MM.1S (cell line): ENCODE results near the gene CADPS.

Experiments
- CTCF ChIP-seq: fragments of 300-600 bp; sonication (generic); IDR thresholded peaks from 2 replicates; pipeline ENCODE4 v1.5.1; 2016; ENCODE audit warnings: antibody characterized with exemption, low read length, mixed read lengths
- EZH2 ChIP-seq: fragments of 300-600 bp; sonication (generic); optimal IDR thresholded peaks from 2 replicates; pipeline ENCODE3; 2017; ENCODE audit warnings: low read depth, mild to moderate bottlenecking, antibody characterized with exemption, low read length, mixed read lengths

- TF ChIP-seq CTCF (no peak), EZH2 (no peak)
Observed at GRCh38 chr3:62863648-62864047, 11.6 kb downstream of the CADPS start.
